ENCODE measurements around the gene FBN3.

- TF ChIP-seq ZNF274 (IDR thresholded peaks at IDR 0.05; ENCODE audit: low read depth, low read length) (no peak), YY1 (IDR thresholded peaks at IDR 0.05; ENCODE audit: insufficient read depth, insufficient read length) (no peak)
These were observed 33.5 kb downstream of the FBN3 start for GRCh38 chr19:8115805-8116396.

Data from NT2/D1 (cell line).